ENCODE data around the gene GAS2L3. TPM values are rescaled to one million over a fixed set of nuclear protein-coding genes. Genes with fewer than 3 reads are reported as not detected.

The GAS2L3 gene
- total RNA-seq, 1 experiment from 2014 or later = 29.9 TPM

GRCh38 chr12:100652488-100652887, 79.0 kb downstream of the GAS2L3 start:
- TF ChIP-seq CTCF (IDR thresholded peaks at IDR 0.05; ENCODE audit: unreplicated experiment) = no peak
- DNase-seq (ENCODE audit: unreplicated experiment) = no peak
- no TSS peak for BruUV-seq (replicated peaks)
- no peaks in the 10 kb centered on the region for H3K4me1 Mint-ChIP-seq (ENCODE audit: insufficient read depth, unreplicated experiment)
- H3K27me3 Mint-ChIP-seq (ENCODE audit: insufficient read depth, unreplicated experiment) = no peaks in the 10 kb centered on the region
- intact Hi-C loops (cut with micrococcal nuclease) = no loop called here
- ChIA-PET POLR2A (no interaction called here), CTCF (no interaction called here)
- H3K27ac Mint-ChIP-seq (ENCODE audit: low read depth, unreplicated experiment) = no peak overlapping the region
- H3K9me3 Mint-ChIP-seq (ENCODE audit: unreplicated experiment) = peaks cover 4% of the 10 kb centered on the region
- no peaks in the 10 kb centered on the region for H3K36me3 Mint-ChIP-seq (ENCODE audit: insufficient read depth, unreplicated experiment)
- H3K4me3 Mint-ChIP-seq (ENCODE audit: unreplicated experiment) = no peak overlapping the region

GRCh38 chr12:100656141-100656540, 82.7 kb downstream of the GAS2L3 start:
- H3K4me1 Mint-ChIP-seq (ENCODE audit: insufficient read depth, unreplicated experiment) = no peaks in the 10 kb centered on the region
- no peak overlapping the region for H3K27ac Mint-ChIP-seq (ENCODE audit: low read depth, unreplicated experiment)
- CTCF ChIA-PET = interaction anchor here (1.1 to 1.7 kb wide), 2 partner anchors 58 to 86 kb away, joined by 3 to 5 read pairs; no protein-coding TSS in a partner anchor

GRCh38 chr12:100656856-100657255, 83.4 kb downstream of the GAS2L3 start:
- no peak for DNase-seq (ENCODE audit: unreplicated experiment)
- ChIA-PET CTCF (interaction anchor here (1.2 to 1.7 kb wide), 2 partner anchors 16 to 85 kb away, joined by 3 to 5 read pairs; no protein-coding TSS in a partner anchor), POLR2A (no interaction called here)
- no peak overlapping the region for H3K27ac Mint-ChIP-seq (ENCODE audit: low read depth, unreplicated experiment)
- H3K4me1 Mint-ChIP-seq (ENCODE audit: insufficient read depth, unreplicated experiment) = no peaks in the 10 kb centered on the region
- BruUV-seq (replicated peaks) = no TSS peak
- intact Hi-C loops (cut with micrococcal nuclease) = no loop called here
- H3K27me3 Mint-ChIP-seq (ENCODE audit: insufficient read depth, unreplicated experiment) = no peaks in the 10 kb centered on the region
- H3K9me3 Mint-ChIP-seq (ENCODE audit: unreplicated experiment) = peaks cover 15% of the 10 kb centered on the region
- H3K4me3 Mint-ChIP-seq (ENCODE audit: unreplicated experiment) = no peak overlapping the region
- no peaks in the 10 kb centered on the region for H3K36me3 Mint-ChIP-seq (ENCODE audit: insufficient read depth, unreplicated experiment)
- no peak for TF ChIP-seq CTCF (IDR thresholded peaks at IDR 0.05; ENCODE audit: unreplicated experiment)

More at GRCh38 chr12:100656141-100656540, 82.7 kb downstream of the GAS2L3 start:
- TF ChIP-seq CTCF (IDR thresholded peaks at IDR 0.05; ENCODE audit: unreplicated experiment) = no peak
- BruUV-seq (replicated peaks) = no TSS peak
- Mint-ChIP-seq H3K4me3 (ENCODE audit: unreplicated experiment) (no peak overlapping the region), H3K9me3 (ENCODE audit: unreplicated experiment) (peaks cover 15% of the 10 kb centered on the region), H3K36me3 (ENCODE audit: insufficient read depth, unreplicated experiment) (no peaks in the 10 kb centered on the region), H3K27me3 (ENCODE audit: insufficient read depth, unreplicated experiment) (no peaks in the 10 kb centered on the region)
- POLR2A ChIA-PET = no interaction called here
- intact Hi-C loops (cut with micrococcal nuclease) = no loop called here
- no peak for DNase-seq (ENCODE audit: unreplicated experiment)

DNA sequence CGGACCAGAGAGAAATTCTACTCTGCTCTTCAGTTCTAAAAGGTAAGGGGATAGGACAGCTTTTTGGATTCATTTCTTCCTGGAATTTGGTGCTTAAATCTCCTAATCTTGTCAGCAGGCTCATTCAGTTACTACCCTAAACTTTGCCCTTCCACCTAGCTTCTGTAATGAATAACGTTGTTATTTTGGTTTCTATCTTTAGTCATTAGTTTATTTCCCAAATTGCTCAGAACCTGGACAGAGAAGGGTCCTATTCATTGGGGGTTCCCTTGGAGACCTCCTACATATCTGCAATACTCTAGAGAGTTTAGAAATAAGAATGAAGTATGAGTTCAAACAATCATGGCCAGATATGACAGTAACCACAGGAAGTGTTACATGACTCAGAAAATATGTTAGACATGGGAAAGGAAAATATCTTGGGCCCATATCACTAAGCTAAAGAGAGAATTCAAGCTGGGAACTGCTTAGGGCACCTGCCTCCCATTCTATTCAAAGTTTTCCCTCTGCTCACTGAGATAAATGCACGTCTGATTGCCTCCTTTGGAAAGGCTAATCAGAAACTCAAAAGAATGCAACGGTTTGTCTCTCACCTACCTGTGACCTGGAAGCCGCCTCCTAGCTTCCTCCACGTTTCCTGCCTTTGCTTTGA, 87.9 kb downstream of the GAS2L3 start:
- no TSS peak for BruUV-seq (replicated peaks)
- Mint-ChIP-seq H3K9me3 (ENCODE audit: unreplicated experiment) (peaks cover 15% of the 10 kb centered on the region), H3K4me3 (ENCODE audit: unreplicated experiment) (no peak overlapping the region), H3K4me1 (ENCODE audit: insufficient read depth, unreplicated experiment) (no peaks in the 10 kb centered on the region), H3K27me3 (ENCODE audit: insufficient read depth, unreplicated experiment) (no peaks in the 10 kb centered on the region), H3K27ac (ENCODE audit: low read depth, unreplicated experiment) (no peak overlapping the region), H3K36me3 (ENCODE audit: insufficient read depth, unreplicated experiment) (no peaks in the 10 kb centered on the region)
- no peak for TF ChIP-seq CTCF (IDR thresholded peaks at IDR 0.05; ENCODE audit: unreplicated experiment)
- intact Hi-C loops (cut with micrococcal nuclease) = loop anchor here (10.0 kb wide), 1 partner anchor 427 kb away; no protein-coding TSS in a partner anchor
- POLR2A ChIA-PET = no interaction called here
- CTCF ChIA-PET = interaction anchor here (0.6 to 2.2 kb wide), 5 partner anchors 9 to 287 kb away, joined by 3 to 9 read pairs (median 3); no protein-coding TSS in a partner anchor
- DNase-seq (ENCODE audit: unreplicated experiment) = no peak

Data from MCF 10A (cell line).